ENCODE measurements around the gene TUBAL3.
"Not testable (repeated sequence)": the region's sequence is repeated elsewhere in the genome, so short reads cannot be mapped to it uniquely, and the experiment has no call there.

Gene TUBAL3

DNA sequence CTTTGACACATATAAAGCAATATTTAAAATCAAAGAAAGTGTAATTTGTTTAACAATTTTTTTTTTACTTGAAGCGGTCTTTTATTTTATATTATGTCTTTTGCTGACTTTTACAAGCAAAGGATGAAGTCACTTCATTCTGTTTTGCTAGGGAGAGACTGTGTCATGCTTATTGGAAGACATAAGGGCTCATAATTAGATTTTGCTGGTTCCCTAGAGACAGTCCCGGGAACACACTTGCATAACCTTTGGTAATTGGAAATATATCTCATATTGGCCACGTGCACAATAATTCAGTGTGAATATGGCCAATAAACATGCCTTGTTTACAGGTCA lies 7.3 kb upstream of the TUBAL3 start:
- ChIA-PET POLR2A (interaction anchor here (1.1 kb wide), 1 partner anchor 34 kb away, joined by 3 read pairs; no protein-coding TSS in a partner anchor), CTCF (interaction anchor here (0.5 to 1.3 kb wide), 4 partner anchors 18 to 1293 kb away, joined by 3 to 5 read pairs (median 4); no protein-coding TSS in a partner anchor)
- Histone ChIP-seq H3K36me3 (ENCODE audit: control insufficient read depth in 2 of 2, insufficient read depth in 1 of 2, low read length in 2 of 2) (peaks cover 0 to 3% of the 10 kb centered on the region in 2 experiments; a peak in 1 of 3 replicates), H3K4me1 (ENCODE audit: control insufficient read depth, insufficient read depth, low read length) (peaks cover 3% of the 10 kb centered on the region; the same call in 1 of the 2 replicates), H3K9me3 (ENCODE audit: control insufficient read depth, insufficient read depth, low read depth, low read length) (no peaks in the 10 kb centered on the region), H3K27ac (ENCODE audit: extremely low read depth, low read depth, low read length) (no peak overlapping the region; the same call in 1 of the 2 replicates), H3K4me3 (ENCODE audit: low read depth, low read length) (peak overlapping the region; percentile 97; the same call in 1 of the 2 replicates)
- TF ChIP-seq, protein P1, sequence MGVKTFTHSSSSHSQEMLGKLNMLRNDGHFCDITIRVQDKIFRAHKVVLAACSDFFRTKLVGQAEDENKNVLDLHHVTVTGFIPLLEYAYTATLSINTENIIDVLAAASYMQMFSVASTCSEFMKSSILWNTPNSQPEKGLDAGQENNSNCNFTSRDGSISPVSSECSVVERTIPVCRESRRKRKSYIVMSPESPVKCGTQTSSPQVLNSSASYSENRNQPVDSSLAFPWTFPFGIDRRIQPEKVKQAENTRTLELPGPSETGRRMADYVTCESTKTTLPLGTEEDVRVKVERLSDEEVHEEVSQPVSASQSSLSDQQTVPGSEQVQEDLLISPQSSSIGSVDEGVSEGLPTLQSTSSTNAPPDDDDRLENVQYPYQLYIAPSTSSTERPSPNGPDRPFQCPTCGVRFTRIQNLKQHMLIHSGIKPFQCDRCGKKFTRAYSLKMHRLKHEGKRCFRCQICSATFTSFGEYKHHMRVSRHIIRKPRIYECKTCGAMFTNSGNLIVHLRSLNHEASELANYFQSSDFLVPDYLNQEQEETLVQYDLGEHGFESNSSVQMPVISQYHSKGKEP (tag by site-specific recombination; IDR thresholded peaks at IDR 0.05) = 0 out of 2 replicates have a peak, but pooled peaks have one; percentile 9
- TF ChIP-seq, protein P2, sequence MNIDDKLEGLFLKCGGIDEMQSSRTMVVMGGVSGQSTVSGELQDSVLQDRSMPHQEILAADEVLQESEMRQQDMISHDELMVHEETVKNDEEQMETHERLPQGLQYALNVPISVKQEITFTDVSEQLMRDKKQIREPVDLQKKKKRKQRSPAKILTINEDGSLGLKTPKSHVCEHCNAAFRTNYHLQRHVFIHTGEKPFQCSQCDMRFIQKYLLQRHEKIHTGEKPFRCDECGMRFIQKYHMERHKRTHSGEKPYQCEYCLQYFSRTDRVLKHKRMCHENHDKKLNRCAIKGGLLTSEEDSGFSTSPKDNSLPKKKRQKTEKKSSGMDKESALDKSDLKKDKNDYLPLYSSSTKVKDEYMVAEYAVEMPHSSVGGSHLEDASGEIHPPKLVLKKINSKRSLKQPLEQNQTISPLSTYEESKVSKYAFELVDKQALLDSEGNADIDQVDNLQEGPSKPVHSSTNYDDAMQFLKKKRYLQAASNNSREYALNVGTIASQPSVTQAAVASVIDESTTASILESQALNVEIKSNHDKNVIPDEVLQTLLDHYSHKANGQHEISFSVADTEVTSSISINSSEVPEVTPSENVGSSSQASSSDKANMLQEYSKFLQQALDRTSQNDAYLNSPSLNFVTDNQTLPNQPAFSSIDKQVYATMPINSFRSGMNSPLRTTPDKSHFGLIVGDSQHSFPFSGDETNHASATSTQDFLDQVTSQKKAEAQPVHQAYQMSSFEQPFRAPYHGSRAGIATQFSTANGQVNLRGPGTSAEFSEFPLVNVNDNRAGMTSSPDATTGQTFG (tag by site-specific recombination; IDR thresholded peaks at IDR 0.05; ENCODE audit: borderline replicate concordance) = no peak
- TF ChIP-seq ZBTB21 (tag by site-specific recombination; IDR thresholded peaks at IDR 0.05) (no peak), ZNF184 (tag by site-specific recombination; IDR thresholded peaks at IDR 0.05) (0 out of 2 replicates have a peak, but pooled peaks have one; percentile 41)
- TF ChIP-seq, protein P3, sequence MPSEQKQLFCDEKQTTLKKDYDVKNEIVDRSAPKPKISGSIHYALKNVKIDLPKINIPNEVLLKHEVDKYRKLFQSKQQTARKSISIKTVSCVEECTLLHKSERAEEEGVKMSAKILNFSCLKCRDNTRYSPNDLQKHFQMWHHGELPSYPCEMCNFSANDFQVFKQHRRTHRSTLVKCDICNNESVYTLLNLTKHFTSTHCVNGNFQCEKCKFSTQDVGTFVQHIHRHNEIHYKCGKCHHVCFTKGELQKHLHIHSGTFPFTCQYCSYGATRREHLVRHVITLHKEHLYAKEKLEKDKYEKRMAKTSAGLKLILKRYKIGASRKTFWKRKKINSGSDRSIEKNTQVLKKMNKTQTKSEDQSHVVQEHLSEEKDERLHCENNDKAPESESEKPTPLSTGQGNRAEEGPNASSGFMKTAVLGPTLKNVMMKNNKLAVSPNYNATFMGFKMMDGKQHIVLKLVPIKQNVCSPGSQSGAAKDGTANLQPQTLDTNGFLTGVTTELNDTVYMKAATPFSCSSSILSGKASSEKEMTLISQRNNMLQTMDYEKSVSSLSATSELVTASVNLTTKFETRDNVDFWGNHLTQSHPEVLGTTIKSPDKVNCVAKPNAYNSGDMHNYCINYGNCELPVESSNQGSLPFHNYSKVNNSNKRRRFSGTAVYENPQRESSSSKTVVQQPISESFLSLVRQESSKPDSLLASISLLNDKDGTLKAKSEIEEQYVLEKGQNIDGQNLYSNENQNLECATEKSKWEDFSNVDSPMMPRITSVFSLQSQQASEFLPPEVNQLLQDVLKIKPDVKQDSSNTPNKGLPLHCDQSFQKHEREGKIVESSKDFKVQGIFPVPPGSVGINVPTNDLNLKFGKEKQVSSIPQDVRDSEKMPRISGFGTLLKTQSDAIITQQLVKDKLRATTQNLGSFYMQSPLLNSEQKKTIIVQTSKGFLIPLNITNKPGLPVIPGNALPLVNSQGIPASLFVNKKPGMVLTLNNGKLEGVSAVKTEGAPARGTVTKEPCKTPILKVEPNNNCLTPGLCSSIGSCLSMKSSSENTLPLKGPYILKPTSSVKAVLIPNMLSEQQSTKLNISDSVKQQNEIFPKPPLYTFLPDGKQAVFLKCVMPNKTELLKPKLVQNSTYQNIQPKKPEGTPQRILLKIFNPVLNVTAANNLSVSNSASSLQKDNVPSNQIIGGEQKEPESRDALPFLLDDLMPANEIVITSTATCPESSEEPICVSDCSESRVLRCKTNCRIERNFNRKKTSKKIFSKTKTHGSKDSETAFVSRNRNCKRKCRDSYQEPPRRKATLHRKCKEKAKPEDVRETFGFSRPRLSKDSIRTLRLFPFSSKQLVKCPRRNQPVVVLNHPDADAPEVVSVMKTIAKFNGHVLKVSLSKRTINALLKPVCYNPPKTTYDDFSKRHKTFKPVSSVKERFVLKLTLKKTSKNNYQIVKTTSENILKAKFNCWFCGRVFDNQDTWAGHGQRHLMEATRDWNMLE (tag by site-specific recombination; conservative IDR thresholded peaks at IDR 0.05; ENCODE audit: low read depth) = 0 out of 2 replicates have a peak, but pooled peaks have one; percentile 8

DNA sequence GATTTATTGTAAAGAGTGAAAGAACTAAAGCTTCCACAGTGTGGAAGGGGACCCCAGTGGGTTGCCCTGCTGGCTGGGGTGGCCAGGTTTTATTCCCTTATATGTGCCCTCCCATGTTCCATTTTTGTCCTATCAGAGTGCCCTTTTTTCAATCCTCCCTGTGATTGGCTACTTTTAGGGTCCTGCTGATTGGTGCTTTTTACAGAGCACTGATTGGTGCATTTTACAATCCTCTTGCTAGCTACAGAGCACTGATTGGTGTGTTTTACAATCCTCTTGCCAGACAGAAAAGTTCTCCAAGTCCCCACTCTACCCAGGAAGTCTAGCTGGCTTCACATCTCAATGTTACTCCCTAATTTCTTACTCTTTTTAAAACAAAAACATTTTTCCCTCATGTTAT lies 6.2 kb upstream of the TUBAL3 start:
- H3K4me1 ChIP-seq (ENCODE audit: control insufficient read depth, insufficient read depth, low read length); H3K36me3 ChIP-seq (ENCODE audit: control insufficient read depth in 2 of 2, insufficient read depth in 1 of 2, low read length in 2 of 2); H3K27ac ChIP-seq (ENCODE audit: extremely low read depth, low read depth, low read length); POLR2A ChIA-PET; H3K4me3 ChIP-seq (ENCODE audit: low read depth, low read length); H3K9me3 ChIP-seq (ENCODE audit: control insufficient read depth, insufficient read depth, low read depth, low read length): not testable (repeated sequence)
- CTCF ChIA-PET = interaction anchor here (0.6 to 1.3 kb wide), 3 partner anchors 11 to 562 kb away, joined by 3 to 5 read pairs (median 3); no protein-coding TSS in a partner anchor

DNA sequence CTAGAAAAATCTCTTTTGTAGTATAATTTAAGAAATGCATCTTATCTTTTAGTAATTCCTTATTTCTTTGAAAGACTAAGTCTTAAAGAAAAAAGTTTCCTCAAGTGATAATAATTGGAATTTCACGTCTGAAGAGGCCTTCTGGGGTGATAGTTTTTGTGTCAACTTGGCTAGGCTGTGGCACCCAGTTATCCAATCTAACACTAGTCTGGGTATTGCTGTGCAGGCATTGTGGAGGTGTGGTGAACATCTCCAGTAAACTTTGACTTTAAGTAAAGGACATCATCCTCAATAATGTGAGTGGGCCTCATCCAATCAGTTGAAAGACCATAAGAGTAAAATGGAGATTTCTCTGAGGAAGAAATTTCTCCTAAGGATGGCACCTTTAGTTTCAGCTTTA lies 2.3 kb upstream of the TUBAL3 start:
- Histone ChIP-seq H3K27ac (ENCODE audit: extremely low read depth, low read depth, low read length) (no peak overlapping the region), H3K4me3 (ENCODE audit: low read depth, low read length) (no peak overlapping the region), H3K4me1 (ENCODE audit: control insufficient read depth, insufficient read depth, low read length) (peaks cover under 1% of the 10 kb centered on the region; the same call in 1 of the 2 replicates), H3K36me3 (ENCODE audit: control insufficient read depth in 2 of 2, insufficient read depth in 1 of 2, low read length in 2 of 2) (no peaks in the 10 kb centered on the region), H3K9me3 (ENCODE audit: control insufficient read depth, insufficient read depth, low read depth, low read length) (no peaks in the 10 kb centered on the region)
- ChIA-PET CTCF (interaction anchor here (0.7 to 1.2 kb wide), 2 partner anchors 27 to 982 kb away, joined by 3 to 4 read pairs; no protein-coding TSS in a partner anchor), POLR2A (no interaction called here)
- TF ChIP-seq ZNF626 (tag by site-specific recombination; IDR thresholded peaks at IDR 0.05) (no peak), SETDB1 (IDR thresholded peaks at IDR 0.05; ENCODE audit: insufficient read length, low read length) (peak; percentile 84)

DNA sequence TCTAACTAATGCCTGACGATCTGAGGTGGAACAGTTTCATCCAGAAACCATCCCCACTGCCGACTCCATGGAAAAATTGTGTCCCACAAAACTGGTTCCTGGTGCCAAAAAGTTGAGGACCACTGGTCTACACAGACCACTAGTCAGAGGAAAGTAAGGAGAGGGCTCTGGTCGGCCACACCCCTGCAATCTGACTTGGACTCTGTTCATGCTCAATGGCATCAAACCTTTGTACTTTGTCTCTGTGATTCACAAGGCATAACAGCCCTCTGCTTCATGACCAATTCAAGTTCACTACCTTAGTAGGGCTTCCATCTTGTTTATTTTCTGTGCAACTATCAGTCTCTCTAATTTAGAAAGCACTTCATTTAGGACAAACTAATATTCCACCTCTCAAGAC lies 1.8 kb downstream of the TUBAL3 start:
- Histone ChIP-seq H3K4me1 (ENCODE audit: control insufficient read depth, insufficient read depth, low read length) (no peaks in the 10 kb centered on the region), H3K4me3 (ENCODE audit: low read depth, low read length) (no peak overlapping the region), H3K36me3 (ENCODE audit: control insufficient read depth in 2 of 2, insufficient read depth in 1 of 2, low read length in 2 of 2) (no peaks in the 10 kb centered on the region), H3K9me3 (ENCODE audit: control insufficient read depth, insufficient read depth, low read depth, low read length) (no peaks in the 10 kb centered on the region), H3K27ac (ENCODE audit: extremely low read depth, low read depth, low read length) (no peak overlapping the region)
- POLR2A ChIA-PET = no interaction called here
- CTCF ChIA-PET = no interaction called here
- TF ChIP-seq ZBTB20 (tag by site-specific recombination; IDR thresholded peaks at IDR 0.05) = no peak
- TF ChIP-seq FEZF1 (tag by site-specific recombination; IDR thresholded peaks at IDR 0.05) = no peak
- no peak for TF ChIP-seq ZNF529 (tag by site-specific recombination; IDR thresholded peaks at IDR 0.05; ENCODE audit: insufficient replicate concordance)
- TF ChIP-seq ZNF146 (tag by site-specific recombination; IDR thresholded peaks at IDR 0.05) = no peak
- TF ChIP-seq ZNF354C (tag by site-specific recombination; IDR thresholded peaks at IDR 0.05; ENCODE audit: borderline replicate concordance, low read depth) = no peak
- no peak for TF ChIP-seq ZNF585B (tag by site-specific recombination; IDR thresholded peaks at IDR 0.05)
- TF ChIP-seq KLF9 (tag by site-specific recombination; IDR thresholded peaks at IDR 0.05; ENCODE audit: low read depth) = no peak
